ENCODE results near the gene RELL1. TPM values are rescaled to one million over a fixed set of nuclear protein-coding genes. Genes with fewer than 3 reads are reported as not detected.
"Not testable (repeated sequence)": the region's sequence is repeated elsewhere in the genome, so short reads cannot be mapped to it uniquely, and the experiment has no call there.

Gene RELL1
- total RNA-seq, 6 experiments from 2014 or later = 20.4 to 31.3 (median 28.9) TPM

- Mint-ChIP-seq H3K27ac (no peak overlapping the region), H3K4me1 (ENCODE audit: low read depth) (peaks cover 33% of the 10 kb centered on the region), H3K27me3 (ENCODE audit: insufficient read depth) (no peaks in the 10 kb centered on the region; the same call in 1 of the 2 replicates), H3K36me3 (ENCODE audit: low read depth) (peaks cover 4% of the 10 kb centered on the region; the same call in 1 of the 2 replicates), H3K9me3 (no peaks in the 10 kb centered on the region), H3K4me3 (no peak overlapping the region)
- DNase-seq = no peak
- no peak for TF ChIP-seq CTCF (IDR thresholded peaks at IDR 0.05)
Observed at GRCh38 chr4:37673538-37674192, 12.5 kb downstream of the RELL1 start.

DNA sequence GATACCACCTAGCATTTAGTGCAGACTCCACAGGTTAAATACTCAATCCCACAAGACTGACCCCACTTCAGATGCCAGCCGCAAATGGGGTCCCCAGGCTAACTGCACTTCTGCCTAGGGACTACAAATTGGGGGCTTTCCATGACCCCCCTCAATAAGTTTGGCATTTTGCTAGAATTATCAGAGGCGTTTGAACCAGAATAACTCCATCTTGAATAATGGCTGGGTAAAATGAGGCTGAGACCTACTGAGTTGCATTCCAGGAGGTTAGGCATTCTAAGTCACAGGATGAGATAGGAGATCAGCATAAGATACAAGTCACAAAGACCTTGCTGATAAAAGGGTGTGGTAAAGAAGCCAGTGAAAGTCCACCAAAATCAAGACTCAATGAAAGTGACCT lies 15.1 kb downstream of the RELL1 start:
- Mint-ChIP-seq H3K27ac (no peak overlapping the region), H3K9me3 (no peaks in the 10 kb centered on the region), H3K27me3 (ENCODE audit: insufficient read depth) (no peaks in the 10 kb centered on the region; the same call in 1 of the 2 replicates), H3K4me3 (no peak overlapping the region), H3K36me3 (ENCODE audit: low read depth) (no peaks in the 10 kb centered on the region), H3K4me1 (ENCODE audit: low read depth) (peaks cover 38% of the 10 kb centered on the region)
- DNase-seq = no peak
- TF ChIP-seq CTCF (IDR thresholded peaks at IDR 0.05) = no peak

DNA sequence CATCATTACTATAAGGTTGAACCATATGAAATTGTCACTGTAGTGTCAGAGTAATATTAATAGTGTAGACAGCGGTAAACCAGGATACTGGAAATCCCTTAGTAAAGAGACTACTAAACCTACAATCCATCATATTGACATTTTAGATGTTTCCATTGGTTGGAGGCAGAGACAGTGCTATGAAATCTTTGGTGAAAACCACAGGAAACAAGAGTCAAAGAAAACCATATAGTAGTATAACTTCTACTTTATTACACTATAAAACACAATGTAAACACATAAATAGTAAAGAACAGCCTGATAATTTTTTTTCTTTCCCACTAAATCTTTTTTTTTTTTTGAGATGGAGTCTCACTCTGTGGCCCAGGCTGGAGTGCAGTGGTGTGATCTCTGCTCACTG lies 15.9 kb downstream of the RELL1 start:
- TF ChIP-seq CTCF (IDR thresholded peaks at IDR 0.05) = no peak
- Mint-ChIP-seq H3K36me3 (ENCODE audit: low read depth) (no peaks in the 10 kb centered on the region), H3K4me3 (no peak overlapping the region), H3K4me1 (ENCODE audit: low read depth) (peaks cover 43% of the 10 kb centered on the region), H3K27me3 (ENCODE audit: insufficient read depth) (no peaks in the 10 kb centered on the region; the same call in 1 of the 2 replicates), H3K9me3 (no peaks in the 10 kb centered on the region), H3K27ac (no peak overlapping the region)
- no peak for DNase-seq

DNA sequence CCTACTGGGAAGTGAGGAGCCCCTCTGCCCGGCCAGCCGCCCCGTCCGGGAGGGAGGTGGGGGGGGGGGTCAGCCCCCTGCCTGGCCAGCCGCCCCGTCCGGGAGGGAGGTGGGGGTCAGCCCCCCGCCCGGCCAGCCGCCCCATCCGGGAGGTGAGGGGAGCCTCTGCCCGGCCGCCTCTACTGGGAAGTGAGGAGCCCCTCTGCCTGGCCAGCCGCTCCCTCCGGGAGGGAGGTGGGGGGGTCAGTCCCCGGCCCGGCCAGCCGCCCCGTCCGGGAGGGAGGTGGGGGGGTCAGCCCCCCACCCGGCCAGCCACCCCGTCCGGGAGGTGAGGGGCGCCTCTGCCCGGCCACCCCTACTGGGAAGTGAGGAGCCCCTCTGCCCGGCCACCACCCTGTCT lies 17.1 kb downstream of the RELL1 start:
- not testable (repeated sequence) for H3K27me3 Mint-ChIP-seq (ENCODE audit: insufficient read depth); H3K27ac Mint-ChIP-seq; H3K9me3 Mint-ChIP-seq; H3K36me3 Mint-ChIP-seq (ENCODE audit: low read depth); DNase-seq; H3K4me3 Mint-ChIP-seq
- H3K4me1 Mint-ChIP-seq (ENCODE audit: low read depth) = peaks cover 43% of the 10 kb centered on the region

- peak; percentile 6; the same call in 1 of the 2 replicates for TF ChIP-seq CTCF (IDR thresholded peaks at IDR 0.05)
- Mint-ChIP-seq H3K27me3 (ENCODE audit: insufficient read depth) (no peaks in the 10 kb centered on the region; the same call in none of the 2 replicates), H3K4me3 (peak overlapping the region; percentile 59), H3K4me1 (ENCODE audit: low read depth) (peaks cover 53% of the 10 kb centered on the region), H3K27ac (peak overlapping the region; percentile 82), H3K9me3 (no peaks in the 10 kb centered on the region), H3K36me3 (ENCODE audit: low read depth) (no peaks in the 10 kb centered on the region)
- no peak for DNase-seq
Observed at GRCh38 chr4:37667197-37668100, 18.7 kb downstream of the RELL1 start.

GRCh38 chr4:37666625-37667071 lies 19.5 kb downstream of the RELL1 start:
- peak; percentile 87 for DNase-seq
- no peaks in the 10 kb centered on the region for H3K36me3 Mint-ChIP-seq (ENCODE audit: low read depth)
- H3K9me3 Mint-ChIP-seq = no peaks in the 10 kb centered on the region
- H3K4me3 Mint-ChIP-seq = peak overlapping the region; percentile 59
- peak overlapping the region; percentile 82 for H3K27ac Mint-ChIP-seq
- H3K4me1 Mint-ChIP-seq (ENCODE audit: low read depth) = peaks cover 61% of the 10 kb centered on the region
- TF ChIP-seq CTCF (IDR thresholded peaks at IDR 0.05) = peak; percentile 45
- no peaks in the 10 kb centered on the region; the same call in none of the 2 replicates for H3K27me3 Mint-ChIP-seq (ENCODE audit: insufficient read depth)

All from HFFc6 (cell line).